Right hindlimb (tissue), 1 donor: ENCODE results near the gene HSDL2.
"Not testable (repeated sequence)": the region's sequence is repeated elsewhere in the genome, so short reads cannot be mapped to it uniquely, and the experiment has no call there.

Experiments
- DNase-seq: peaks from one replicate; pipeline ENCODE4 v3.0.0-alpha.2; 2018

Gene HSDL2

DNA sequence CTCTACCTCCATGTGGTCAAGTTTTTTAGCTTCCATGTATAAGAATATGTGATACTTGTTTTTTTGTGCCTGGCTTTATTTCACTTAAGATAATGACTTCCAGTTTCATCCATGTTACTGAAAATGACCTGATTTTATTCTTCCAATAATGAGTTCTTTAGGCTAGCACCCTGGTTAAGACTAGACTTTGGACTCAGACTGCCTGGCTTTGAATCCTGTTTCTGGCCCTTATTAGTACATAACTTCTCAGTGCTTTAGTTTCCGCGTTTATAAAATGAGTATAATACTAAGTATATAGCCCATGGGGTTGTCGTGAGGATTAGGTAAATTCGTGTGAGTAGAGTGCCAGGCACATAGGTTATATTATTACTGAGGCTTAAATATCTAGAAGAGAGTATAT is 125.2 kb downstream of the HSDL2 start:
- DNase-seq, result no peak

DNA sequence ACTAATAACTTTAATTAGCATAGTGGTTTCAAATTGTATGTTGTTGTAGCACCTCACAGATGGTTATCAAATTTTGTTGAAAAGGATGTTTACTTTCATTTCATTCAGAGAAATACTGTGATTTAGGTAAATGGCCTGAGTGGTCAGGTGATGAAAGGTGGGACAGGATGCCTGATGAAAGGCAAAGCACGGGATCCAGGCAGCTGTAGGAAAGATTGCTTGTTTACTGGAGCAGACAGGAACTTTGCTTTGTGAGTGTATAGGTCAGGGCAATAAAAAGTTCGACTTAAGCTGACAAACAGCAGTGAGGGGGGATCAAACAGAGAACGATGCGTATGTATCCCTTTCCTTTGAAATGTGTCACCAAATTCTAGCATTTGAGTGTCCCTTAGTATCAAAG is 125.7 kb downstream of the HSDL2 start:
- DNase-seq, result no peak

DNA sequence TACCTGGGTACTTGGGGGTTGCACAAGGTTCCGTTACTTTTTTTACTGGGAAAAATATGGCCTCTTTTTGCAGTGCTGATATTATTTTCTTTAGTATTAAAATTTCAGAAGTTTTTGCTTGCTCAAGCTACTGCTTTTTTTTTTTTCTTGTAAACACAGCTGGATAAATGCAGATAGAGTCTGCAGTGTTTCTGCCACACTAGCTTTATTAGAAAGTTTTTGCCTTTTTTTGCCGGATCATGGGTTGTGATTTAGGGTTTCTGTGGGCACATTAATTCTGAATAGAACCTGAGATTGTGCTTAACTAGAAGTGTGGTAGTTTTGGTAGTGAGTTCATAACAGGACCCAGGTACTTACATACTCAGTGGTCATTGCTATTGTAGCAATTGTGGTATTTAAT is 126.7 kb downstream of the HSDL2 start:
- no peak for DNase-seq

DNA sequence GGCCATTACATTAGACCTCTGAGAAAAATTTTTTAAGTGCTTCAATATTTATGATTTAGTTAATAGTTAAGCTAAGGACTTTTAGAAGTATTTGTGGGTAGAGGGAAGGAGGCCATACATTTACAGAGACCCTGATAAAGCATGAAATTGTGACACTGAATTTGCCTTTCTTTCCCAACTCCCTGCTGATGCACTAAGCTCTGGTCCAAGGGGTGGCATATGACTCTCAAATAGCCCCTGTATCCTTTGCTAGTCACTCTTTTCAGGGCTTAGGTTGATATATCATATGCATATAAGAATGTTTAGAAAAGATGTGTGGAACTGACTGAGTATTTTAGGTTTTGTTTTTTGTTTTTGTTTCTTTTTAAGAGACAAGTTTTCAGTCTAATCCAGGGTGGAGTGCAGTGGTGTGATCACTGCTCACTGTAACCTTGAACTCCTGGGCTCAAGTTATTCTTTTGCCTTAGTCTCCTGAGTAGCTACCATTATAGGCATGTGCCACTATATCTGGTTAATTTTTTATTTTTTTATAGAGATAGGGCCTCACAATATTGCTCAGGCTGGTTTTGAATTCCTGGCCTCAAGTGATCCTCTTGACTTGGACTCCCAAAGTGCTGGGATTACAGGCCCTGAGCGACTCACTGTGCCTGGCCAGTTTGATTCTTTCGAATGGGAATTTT is 127.2 kb downstream of the HSDL2 start:
- no peak for DNase-seq

DNA sequence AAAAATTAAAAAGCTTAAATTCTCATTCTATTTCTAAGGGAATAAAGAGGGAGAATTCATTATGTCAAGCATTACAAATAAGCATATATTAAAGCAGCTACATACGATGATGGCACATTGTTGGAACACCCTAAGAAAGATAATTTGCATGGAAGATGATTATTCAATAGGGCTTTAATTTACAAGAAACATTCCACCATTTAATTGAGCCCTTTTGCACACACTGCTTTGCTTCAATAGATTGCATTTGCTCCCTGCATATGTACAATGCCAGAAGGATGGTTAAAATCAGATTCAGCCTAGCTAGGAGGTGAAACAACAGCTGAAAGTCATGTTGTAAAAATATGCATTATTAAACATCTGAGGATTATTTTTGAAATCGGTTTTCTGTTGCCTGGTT is 128.5 kb downstream of the HSDL2 start:
- DNase-seq, result no peak

DNA sequence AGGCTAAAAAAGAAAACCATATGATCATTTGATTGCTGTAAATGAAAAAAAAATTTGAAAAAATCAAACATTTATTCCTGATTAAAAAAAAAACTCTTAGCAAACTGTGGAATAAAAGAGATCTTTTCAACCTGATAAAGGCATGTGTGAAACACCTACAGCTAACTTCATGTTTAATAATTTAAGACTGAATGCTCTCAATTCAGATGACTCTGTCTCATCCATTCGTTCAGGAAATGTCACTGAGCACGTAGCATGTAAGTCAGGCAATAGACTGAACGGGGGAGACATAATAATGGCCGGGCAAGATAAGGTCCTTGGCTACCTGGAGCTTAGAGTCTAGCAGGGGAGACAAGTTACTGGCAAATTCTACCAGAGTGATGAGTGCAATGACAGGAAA is 132.5 kb downstream of the HSDL2 start:
- not testable (repeated sequence) for DNase-seq

DNA sequence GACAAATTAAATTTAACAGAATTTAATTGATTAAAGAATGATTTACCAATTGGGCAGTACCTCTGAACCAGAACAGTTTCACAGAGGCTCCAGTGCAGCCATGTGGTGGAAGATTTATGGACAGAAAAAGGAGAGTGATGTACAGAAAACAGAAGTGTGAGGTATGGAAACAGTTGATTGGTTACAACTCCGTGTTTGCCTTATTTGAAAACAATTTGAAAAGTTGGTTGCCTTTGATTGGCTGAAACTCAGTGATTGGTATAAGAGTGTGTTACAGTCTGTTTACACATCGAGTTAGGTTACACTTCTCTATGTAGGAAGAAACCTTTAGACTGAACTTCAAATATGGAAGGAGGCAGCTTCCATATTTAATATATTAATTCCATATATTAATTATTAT is 136.9 kb downstream of the HSDL2 start:
- DNase-seq, result no peak

DNA sequence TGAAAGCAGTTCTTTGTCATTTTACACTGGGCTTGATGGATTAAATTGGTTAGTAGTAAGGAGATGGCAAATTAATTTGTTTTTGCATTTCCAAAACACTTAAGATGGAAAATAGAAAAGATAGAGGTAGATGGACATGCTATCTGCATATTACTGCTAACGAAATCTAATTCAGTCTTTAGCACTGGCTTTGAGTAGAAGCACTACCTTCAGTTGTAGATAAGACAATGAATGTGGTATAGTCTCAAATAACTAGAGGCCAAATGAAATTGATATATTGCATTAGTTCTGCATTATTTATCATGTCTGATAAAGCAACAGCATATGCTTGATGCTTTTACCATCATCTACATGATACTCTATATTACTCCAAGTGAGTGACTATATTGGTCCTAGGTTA is 140.2 kb downstream of the HSDL2 start:
- no peak for DNase-seq

DNA sequence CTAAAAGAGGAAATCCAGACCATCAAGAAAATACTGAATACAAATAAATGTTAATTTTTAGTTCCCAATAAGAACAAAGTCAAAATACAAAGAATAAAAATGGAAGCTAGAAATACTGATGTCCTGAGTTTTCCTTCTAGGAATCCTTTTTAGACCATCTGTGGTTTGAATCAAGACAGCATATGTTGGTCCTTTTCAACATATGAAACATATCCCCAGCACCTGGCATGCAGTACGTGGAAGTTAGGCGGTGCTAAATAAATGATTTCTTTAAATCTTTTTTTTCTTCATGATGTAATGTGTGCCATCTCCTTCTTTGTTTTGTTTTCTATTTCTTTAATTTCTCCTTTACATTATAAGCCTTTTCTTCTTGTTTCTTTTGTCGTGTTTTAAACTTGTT is 140.7 kb downstream of the HSDL2 start:
- DNase-seq, result no peak
